ENCODE results near the gene GMDS. TPM values are rescaled to one million over a fixed set of nuclear protein-coding genes. Genes with fewer than 3 reads are reported as not detected.

GMDS gene
- total RNA-seq, 1 donor from 2014 or later, result 19.9 TPM

GRCh38 chr6:1645466-1646185 is 599.8 kb downstream of the GMDS start:
- H3K27me3 ChIP-seq, result no peaks in the 10 kb centered on the region
- H3K4me3 ChIP-seq, result no peak overlapping the region
- TF ChIP-seq CTCF (IDR thresholded peaks at IDR 0.05), result no peak
- no peak for DNase-seq (ENCODE audit: low spot score in 2 of 2)
- peaks cover 0 to 4% of the 10 kb centered on the region in 2 donors for H3K4me1 ChIP-seq
- intact Hi-C loops (cut with DNase I), result no loop called here
- no peak overlapping the region for H3K27ac ChIP-seq
- no peaks in the 10 kb centered on the region for H3K9me3 ChIP-seq
- H3K36me3 ChIP-seq, result no peaks in the 10 kb centered on the region

GRCh38 chr6:1644516-1645060 is 600.8 kb downstream of the GMDS start:
- intact Hi-C loops (cut with DNase I), result no loop called here
- Histone ChIP-seq H3K4me1 (peaks cover 0 to 4% of the 10 kb centered on the region in 2 donors), H3K27me3 (no peaks in the 10 kb centered on the region), H3K27ac (no peak overlapping the region), H3K9me3 (no peaks in the 10 kb centered on the region), H3K4me3 (no peak overlapping the region), H3K36me3 (no peaks in the 10 kb centered on the region)
- no peak for TF ChIP-seq CTCF (IDR thresholded peaks at IDR 0.05)
- no peak for DNase-seq (ENCODE audit: low spot score in 2 of 2)

GRCh38 chr6:1643830-1644445 is 601.5 kb downstream of the GMDS start:
- Histone ChIP-seq H3K4me1 (peaks cover 0 to 4% of the 10 kb centered on the region in 2 donors), H3K36me3 (no peaks in the 10 kb centered on the region), H3K4me3 (no peak overlapping the region), H3K9me3 (no peaks in the 10 kb centered on the region), H3K27ac (no peak overlapping the region), H3K27me3 (no peaks in the 10 kb centered on the region)
- no peak for DNase-seq (ENCODE audit: low spot score in 2 of 2)
- intact Hi-C loops (cut with DNase I), result no loop called here
- no peak for TF ChIP-seq CTCF (IDR thresholded peaks at IDR 0.05)

- no peak for TF ChIP-seq CTCF (IDR thresholded peaks at IDR 0.05)
- intact Hi-C loops (cut with DNase I), result no loop called here
- Histone ChIP-seq H3K36me3 (no peaks in the 10 kb centered on the region), H3K4me1 (peaks cover 0 to 4% of the 10 kb centered on the region in 2 donors), H3K9me3 (no peaks in the 10 kb centered on the region), H3K27ac (no peak overlapping the region), H3K4me3 (no peak overlapping the region), H3K27me3 (no peaks in the 10 kb centered on the region)
- DNase-seq (ENCODE audit: low spot score in 2 of 2), result no peak
Observed at GRCh38 chr6:1643111-1643510, 602.3 kb downstream of the GMDS start.

GRCh38 chr6:1641343-1641885 is 604.0 kb downstream of the GMDS start:
- intact Hi-C loops (cut with DNase I), result no loop called here
- H3K9me3 ChIP-seq, result no peaks in the 10 kb centered on the region
- H3K4me3 ChIP-seq, result no peak overlapping the region
- no peak for TF ChIP-seq CTCF (IDR thresholded peaks at IDR 0.05)
- no peaks in the 10 kb centered on the region for H3K36me3 ChIP-seq
- H3K4me1 ChIP-seq, result peaks cover 0 to 10% of the 10 kb centered on the region in 2 donors
- H3K27ac ChIP-seq, result no peak overlapping the region
- DNase-seq (ENCODE audit: low spot score in 2 of 2), result no peak
- H3K27me3 ChIP-seq, result no peaks in the 10 kb centered on the region
